ENCODE data around the gene SOX1. TPM values are rescaled to one million over a fixed set of nuclear protein-coding genes. Genes with fewer than 3 reads are reported as not detected.

The SOX1 gene
- total and polyA plus RNA-seq, 3 experiments from 2014 or later: not detected

DNA sequence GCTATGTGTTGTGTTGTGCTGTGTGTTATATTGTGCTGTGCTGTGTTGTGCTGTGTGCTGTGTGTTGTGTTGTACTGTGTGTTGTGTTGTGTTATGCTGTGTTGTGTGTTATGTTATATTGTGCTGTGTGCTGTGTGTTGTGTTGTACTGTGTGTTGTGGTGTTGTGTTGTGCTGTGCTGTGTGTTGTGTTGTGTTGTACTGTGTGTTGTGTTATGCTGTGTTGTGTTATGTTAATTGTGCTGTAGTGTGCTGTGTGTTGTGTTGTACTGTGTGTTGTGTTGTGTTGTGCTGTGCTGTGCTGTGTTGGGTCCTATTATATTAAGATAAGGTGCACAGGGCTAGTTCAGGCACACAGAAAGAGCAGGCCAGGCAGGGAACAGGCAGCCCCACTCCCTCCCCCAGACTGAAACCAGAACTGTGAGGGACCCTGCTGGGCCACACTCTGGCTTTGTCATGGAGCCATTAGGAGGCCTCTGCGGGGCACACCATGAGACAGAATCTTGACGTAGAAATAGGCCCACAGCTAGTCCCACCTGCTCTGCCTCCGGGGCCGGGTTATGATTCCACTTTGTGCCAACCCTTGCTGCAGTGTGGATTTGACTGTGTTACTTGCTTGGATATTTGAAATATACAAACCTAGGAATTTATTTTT is 12.1 kb downstream of the SOX1 start:
- Histone ChIP-seq H3K36me3 (ENCODE audit: insufficient read depth, low read length) (no peaks in the 10 kb centered on the region), H3K27me3 (ENCODE audit: insufficient read depth, low read length, poor library complexity, severe bottlenecking) (peaks cover 36% of the 10 kb centered on the region), H3K4me1 (ENCODE audit: insufficient read depth, low read length) (no peaks in the 10 kb centered on the region), H3K4me3 (ENCODE audit: low read length) (no peak overlapping the region), H3K9me3 (ENCODE audit: low read length) (no peaks in the 10 kb centered on the region), H3K27ac (ENCODE audit: low read depth, low read length) (no peak overlapping the region)
- peaks cover 0 to 6% (median 0%) of the 10 kb centered on the region in 3 donors for H3K4me1 Mint-ChIP-seq
- CTCF ChIA-PET: no interaction called here
- no peak overlapping the region for H3K4me3 Mint-ChIP-seq
- H3K36me3 Mint-ChIP-seq: peaks cover 0 to 3% (median 0%) of the 10 kb centered on the region in 3 donors
- peaks cover 5 to 24% (median 6%) of the 10 kb centered on the region in 5 donors for H3K9me3 Mint-ChIP-seq
- no peak for DNase-seq
- peaks cover 25 to 36% of the 10 kb centered on the region in 2 donors for H3K27me3 Mint-ChIP-seq
- no peak overlapping the region for H3K27ac Mint-ChIP-seq
- POLR2A ChIA-PET: no interaction called here

DNA sequence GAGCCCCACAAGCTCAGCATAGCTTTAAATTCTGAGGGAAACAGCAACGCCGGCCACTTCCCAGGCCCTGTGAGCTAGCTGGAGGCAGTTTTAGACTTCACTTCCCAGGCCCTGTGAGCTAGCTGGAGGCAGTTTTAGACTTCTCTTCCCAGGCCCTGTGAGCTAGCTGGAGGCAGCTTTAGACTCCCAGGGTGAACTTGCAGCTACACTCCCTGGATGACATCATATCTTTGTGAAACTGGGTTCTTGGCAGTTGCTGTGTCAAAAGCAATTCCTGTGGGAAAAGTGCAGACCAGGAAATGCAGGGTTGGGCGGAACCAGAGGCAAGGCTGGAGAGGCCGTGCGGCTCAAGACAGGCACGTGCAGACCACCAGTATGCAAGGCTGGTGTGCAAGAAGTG is 12.7 kb downstream of the SOX1 start:
- H3K4me1 Mint-ChIP-seq: no peaks in the 10 kb centered on the region
- H3K9me3 ChIP-seq (ENCODE audit: low read length): no peaks in the 10 kb centered on the region
- H3K4me3 ChIP-seq (ENCODE audit: low read length): no peak overlapping the region
- peaks cover 31% of the 10 kb centered on the region for H3K27me3 ChIP-seq (ENCODE audit: insufficient read depth, low read length, poor library complexity, severe bottlenecking)
- no peak overlapping the region for H3K27ac Mint-ChIP-seq
- H3K27ac ChIP-seq (ENCODE audit: low read depth, low read length): no peak overlapping the region
- no peak for DNase-seq
- POLR2A ChIA-PET: no interaction called here
- peaks cover 8 to 22% (median 11%) of the 10 kb centered on the region in 5 donors for H3K9me3 Mint-ChIP-seq
- H3K36me3 Mint-ChIP-seq: peaks cover 0 to 3% (median 0%) of the 10 kb centered on the region in 3 donors
- H3K27me3 Mint-ChIP-seq: peaks cover 18 to 29% of the 10 kb centered on the region in 2 donors
- no peaks in the 10 kb centered on the region for H3K36me3 ChIP-seq (ENCODE audit: insufficient read depth, low read length)
- CTCF ChIA-PET: no interaction called here
- no peaks in the 10 kb centered on the region for H3K4me1 ChIP-seq (ENCODE audit: insufficient read depth, low read length)
- no peak overlapping the region for H3K4me3 Mint-ChIP-seq

DNA sequence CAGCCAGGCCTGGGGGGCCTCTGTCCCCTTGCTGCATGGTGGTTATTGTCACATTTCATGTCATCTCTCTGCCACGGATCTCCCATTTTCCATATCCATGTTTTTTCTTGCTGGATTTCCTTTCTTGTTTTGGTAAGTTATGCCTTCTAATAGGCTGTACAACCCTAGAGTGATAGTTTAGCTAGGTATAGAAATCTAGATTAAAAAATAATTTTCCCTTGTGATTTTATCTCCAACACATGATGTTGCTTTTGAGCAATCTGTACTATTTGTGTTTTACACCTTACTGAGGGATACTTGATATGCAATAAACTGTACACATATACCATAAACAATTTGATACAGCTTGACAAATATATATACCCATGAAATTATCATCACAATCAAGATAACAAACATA is 17.0 kb downstream of the SOX1 start:
- Mint-ChIP-seq H3K4me3 (no peak overlapping the region), H3K36me3 (peaks cover 0 to 3% (median 2%) of the 10 kb centered on the region in 3 donors), H3K9me3 (peaks cover 8 to 23% (median 20%) of the 10 kb centered on the region in 5 donors), H3K4me1 (no peaks in the 10 kb centered on the region), H3K27ac (no peak overlapping the region), H3K27me3 (peaks cover 9 to 25% of the 10 kb centered on the region in 2 donors)
- H3K9me3 ChIP-seq (ENCODE audit: low read length): no peaks in the 10 kb centered on the region
- H3K4me3 ChIP-seq (ENCODE audit: low read length): no peak overlapping the region
- H3K27me3 ChIP-seq (ENCODE audit: insufficient read depth, low read length, poor library complexity, severe bottlenecking): peaks cover 4% of the 10 kb centered on the region
- H3K27ac ChIP-seq (ENCODE audit: low read depth, low read length): no peak overlapping the region
- ChIA-PET CTCF (no interaction called here), POLR2A (no interaction called here)
- DNase-seq: no peak
- H3K4me1 ChIP-seq (ENCODE audit: insufficient read depth, low read length): no peaks in the 10 kb centered on the region
- no peaks in the 10 kb centered on the region for H3K36me3 ChIP-seq (ENCODE audit: insufficient read depth, low read length)

DNA sequence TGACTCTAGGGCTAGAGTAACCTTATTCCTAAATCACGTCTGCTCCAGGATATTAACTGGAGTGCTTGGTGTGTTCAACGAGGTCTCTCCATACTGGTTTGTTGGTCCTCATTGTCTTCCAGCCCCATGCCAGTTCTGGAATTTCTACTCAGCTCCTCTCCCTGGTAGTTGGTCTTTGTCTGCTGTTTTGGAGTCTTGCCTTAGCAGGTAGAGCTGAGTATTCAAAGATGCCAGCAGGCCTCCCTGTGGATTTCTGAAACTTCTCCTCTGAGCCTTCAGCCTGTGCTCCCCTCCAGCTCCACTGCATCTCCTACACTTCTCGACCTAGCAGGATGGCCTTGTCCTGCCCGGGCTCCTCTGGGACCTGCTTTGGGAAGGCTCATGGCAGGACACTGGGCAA is 25.5 kb downstream of the SOX1 start:
- Histone ChIP-seq H3K9me3 (ENCODE audit: low read length) (no peaks in the 10 kb centered on the region), H3K27me3 (ENCODE audit: insufficient read depth, low read length, poor library complexity, severe bottlenecking) (no peaks in the 10 kb centered on the region), H3K4me1 (ENCODE audit: insufficient read depth, low read length) (no peaks in the 10 kb centered on the region), H3K36me3 (ENCODE audit: insufficient read depth, low read length) (no peaks in the 10 kb centered on the region), H3K27ac (ENCODE audit: low read depth, low read length) (no peak overlapping the region), H3K4me3 (ENCODE audit: low read length) (no peak overlapping the region)
- Mint-ChIP-seq H3K4me1 (no peaks in the 10 kb centered on the region), H3K27me3 (peaks cover 12 to 22% of the 10 kb centered on the region in 2 donors), H3K9me3 (peaks cover 0 to 4% (median 2%) of the 10 kb centered on the region in 5 donors), H3K36me3 (no peaks in the 10 kb centered on the region), H3K4me3 (no peak overlapping the region), H3K27ac (no peak overlapping the region)
- ChIA-PET POLR2A (no interaction called here), CTCF (no interaction called here)
- DNase-seq: no peak

DNA sequence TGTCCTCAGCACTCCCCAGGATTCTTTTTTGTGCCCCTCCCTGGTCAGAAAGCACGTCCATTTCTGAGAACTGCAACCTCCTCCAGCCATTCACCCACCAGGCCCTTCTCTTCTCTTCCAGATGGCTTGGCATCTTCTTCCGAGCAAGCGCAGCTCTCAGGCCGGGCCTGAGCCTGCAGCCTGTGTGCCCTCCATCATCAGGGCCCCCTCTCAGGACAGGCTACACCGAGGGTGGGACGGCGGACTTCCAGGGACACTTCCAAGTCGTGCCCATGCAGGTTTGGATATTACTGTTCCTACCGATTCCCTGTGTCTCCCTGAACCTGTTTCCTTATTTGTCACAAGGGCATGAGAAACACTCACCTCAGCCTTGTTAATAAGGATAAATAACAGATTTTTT is 28.4 kb downstream of the SOX1 start:
- Mint-ChIP-seq H3K27me3 (peaks cover 7 to 11% of the 10 kb centered on the region in 2 donors), H3K27ac (no peak overlapping the region), H3K4me1 (no peaks in the 10 kb centered on the region), H3K9me3 (peaks cover 0 to 3% (median 2%) of the 10 kb centered on the region in 5 donors), H3K36me3 (no peaks in the 10 kb centered on the region), H3K4me3 (no peak overlapping the region)
- Histone ChIP-seq H3K9me3 (ENCODE audit: low read length) (no peaks in the 10 kb centered on the region), H3K4me1 (ENCODE audit: insufficient read depth, low read length) (no peaks in the 10 kb centered on the region), H3K27ac (ENCODE audit: low read depth, low read length) (no peak overlapping the region), H3K4me3 (ENCODE audit: low read length) (no peak overlapping the region), H3K36me3 (ENCODE audit: insufficient read depth, low read length) (no peaks in the 10 kb centered on the region), H3K27me3 (ENCODE audit: insufficient read depth, low read length, poor library complexity, severe bottlenecking) (no peaks in the 10 kb centered on the region)
- DNase-seq: no peak
- ChIA-PET POLR2A (no interaction called here), CTCF (no interaction called here)

DNA sequence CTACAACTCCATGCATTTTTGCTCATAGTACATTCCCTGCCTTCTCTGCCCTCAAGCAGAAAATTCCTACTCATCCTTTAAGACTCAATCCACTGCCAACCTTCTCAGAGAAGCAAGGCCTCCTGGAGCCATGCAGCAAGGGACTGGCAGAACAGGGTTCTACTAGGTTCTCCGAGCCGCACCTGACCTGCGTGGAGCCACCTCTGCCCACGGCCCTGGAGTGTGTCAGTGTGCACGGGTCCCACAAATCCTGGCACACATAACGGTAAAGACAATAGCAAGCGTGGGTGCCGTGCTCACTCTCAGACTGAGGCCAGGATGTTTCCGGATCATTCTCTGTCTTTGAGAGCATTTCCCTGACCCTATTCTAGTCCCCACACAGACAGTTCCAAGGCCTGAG is 30.0 kb downstream of the SOX1 start:
- POLR2A ChIA-PET: no interaction called here
- no peak for DNase-seq
- Mint-ChIP-seq H3K27me3 (peaks cover 10 to 23% of the 10 kb centered on the region in 2 donors), H3K36me3 (no peaks in the 10 kb centered on the region), H3K4me1 (no peaks in the 10 kb centered on the region), H3K27ac (no peak overlapping the region), H3K4me3 (no peak overlapping the region), H3K9me3 (peaks cover 0 to 3% (median 2%) of the 10 kb centered on the region in 5 donors)
- CTCF ChIA-PET: no interaction called here
- Histone ChIP-seq H3K27ac (ENCODE audit: low read depth, low read length) (no peak overlapping the region), H3K36me3 (ENCODE audit: insufficient read depth, low read length) (no peaks in the 10 kb centered on the region), H3K27me3 (ENCODE audit: insufficient read depth, low read length, poor library complexity, severe bottlenecking) (no peaks in the 10 kb centered on the region), H3K9me3 (ENCODE audit: low read length) (no peaks in the 10 kb centered on the region), H3K4me3 (ENCODE audit: low read length) (no peak overlapping the region), H3K4me1 (ENCODE audit: insufficient read depth, low read length) (no peaks in the 10 kb centered on the region)

DNA sequence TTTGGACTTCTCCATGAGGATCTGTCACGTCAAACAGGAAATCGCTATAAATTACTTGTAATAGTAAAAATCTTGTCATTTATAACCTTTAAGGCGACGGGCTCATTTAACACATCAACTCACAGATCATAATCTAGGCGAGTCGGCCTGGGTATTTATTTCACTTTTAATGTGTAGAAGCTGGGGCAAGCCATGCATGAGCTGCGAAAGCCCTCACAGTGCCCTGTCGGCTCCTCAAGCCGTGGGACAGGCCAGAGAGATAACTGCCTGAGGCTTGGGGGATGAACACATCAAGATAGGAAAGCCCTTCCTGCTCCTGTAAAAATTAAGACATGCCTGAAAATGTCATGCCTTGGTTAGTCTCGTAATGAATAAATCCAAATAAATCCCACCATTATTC is 30.8 kb downstream of the SOX1 start:
- Mint-ChIP-seq H3K27ac (no peak overlapping the region), H3K4me1 (no peaks in the 10 kb centered on the region), H3K9me3 (peaks cover 0 to 3% (median 0%) of the 10 kb centered on the region in 5 donors), H3K27me3 (peaks cover 14 to 31% of the 10 kb centered on the region in 2 donors), H3K36me3 (no peaks in the 10 kb centered on the region), H3K4me3 (no peak overlapping the region)
- no peak for DNase-seq
- no peak overlapping the region for H3K27ac ChIP-seq (ENCODE audit: low read depth, low read length)
- H3K9me3 ChIP-seq (ENCODE audit: low read length): no peaks in the 10 kb centered on the region
- no peaks in the 10 kb centered on the region for H3K4me1 ChIP-seq (ENCODE audit: insufficient read depth, low read length)
- ChIA-PET CTCF (no interaction called here), POLR2A (no interaction called here)
- no peaks in the 10 kb centered on the region for H3K36me3 ChIP-seq (ENCODE audit: insufficient read depth, low read length)
- H3K4me3 ChIP-seq (ENCODE audit: low read length): no peak overlapping the region
- no peaks in the 10 kb centered on the region for H3K27me3 ChIP-seq (ENCODE audit: insufficient read depth, low read length, poor library complexity, severe bottlenecking)

DNA sequence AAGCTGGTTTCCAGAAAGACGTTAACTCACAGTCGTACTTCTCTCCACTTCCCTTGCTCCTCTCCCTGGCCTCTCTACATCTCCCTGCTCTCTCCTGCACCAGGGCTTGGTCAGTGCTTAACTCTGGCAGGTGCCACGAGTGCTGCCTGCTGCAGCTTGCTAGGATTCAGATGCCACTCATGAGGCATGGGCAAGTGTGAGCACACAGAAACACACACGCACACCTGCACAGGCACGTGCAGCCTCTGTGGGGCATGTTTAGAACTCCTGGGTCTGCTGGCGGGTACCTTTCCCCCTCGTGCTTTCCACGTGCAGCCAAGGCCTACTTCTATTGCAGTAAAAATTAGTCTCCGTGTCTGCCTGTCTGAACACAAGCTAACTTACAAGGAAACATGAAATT is 31.8 kb downstream of the SOX1 start:
- H3K4me3 Mint-ChIP-seq: no peak overlapping the region
- no peak for DNase-seq
- no peaks in the 10 kb centered on the region for H3K36me3 Mint-ChIP-seq
- Histone ChIP-seq H3K4me3 (ENCODE audit: low read length) (no peak overlapping the region), H3K27me3 (ENCODE audit: insufficient read depth, low read length, poor library complexity, severe bottlenecking) (no peaks in the 10 kb centered on the region), H3K27ac (ENCODE audit: low read depth, low read length) (no peak overlapping the region), H3K9me3 (ENCODE audit: low read length) (no peaks in the 10 kb centered on the region), H3K36me3 (ENCODE audit: insufficient read depth, low read length) (no peaks in the 10 kb centered on the region), H3K4me1 (ENCODE audit: insufficient read depth, low read length) (no peaks in the 10 kb centered on the region)
- H3K27ac Mint-ChIP-seq: no peak overlapping the region
- ChIA-PET CTCF (no interaction called here), POLR2A (no interaction called here)
- no peaks in the 10 kb centered on the region for H3K4me1 Mint-ChIP-seq
- peaks cover 0 to 2% (median 0%) of the 10 kb centered on the region in 5 donors for H3K9me3 Mint-ChIP-seq
- peaks cover 15 to 33% of the 10 kb centered on the region in 2 donors for H3K27me3 Mint-ChIP-seq
